Bronchial epithelial cell (primary cell): ENCODE measurements around the gene KCTD10. TPM values are rescaled to one million over a fixed set of nuclear protein-coding genes. Genes with fewer than 3 reads are reported as not detected.

Experiments
- DNase-seq: peaks from one replicate; pipeline ENCODE4 v3.0.0-alpha.2; 2010; ENCODE audit warnings: low read depth
- FAIRE-seq: peaks from 2 replicates; lab custom pipeline; 2011; peaks lifted over from hg19 to GRCh38; lab: Jason Lieb, UNC
- H3K27me3 ChIP-seq: 2 replicates; pipeline ENCODE4 v1.5.1; 2011; ENCODE audit warnings: low read length; ENCODE audit not compliant: control insufficient read depth, insufficient read depth
- H3K36me3 ChIP-seq: 2 replicates; pipeline ENCODE4 v1.5.1; 2011; ENCODE audit warnings: low read length; ENCODE audit not compliant: control insufficient read depth, insufficient read depth
- H3K4me3 ChIP-seq: 2 replicates; pipeline ENCODE4 v1.5.1; 2011; ENCODE audit warnings: mild to moderate bottlenecking, low read depth, low read length, control low read depth
- CTCF ChIP-seq: IDR thresholded peaks from 2 replicates; pipeline ENCODE4 v1.5.1; 2011; ENCODE audit warnings: mild to moderate bottlenecking, moderate library complexity, low read length, control low read depth, inconsistent platforms; ENCODE audit not compliant: insufficient read depth, severe bottlenecking
- total RNA-seq: library from RNA; depleted of rRNA; stranded (reverse); fragments of >200 nt; gene quantifications from 2 replicates; pipeline ENCODE4 v1.2.1, GENCODE V29; 2014

The KCTD10 gene
- total RNA-seq, 1 donor from 2014 or later = 20.8 TPM

DNA sequence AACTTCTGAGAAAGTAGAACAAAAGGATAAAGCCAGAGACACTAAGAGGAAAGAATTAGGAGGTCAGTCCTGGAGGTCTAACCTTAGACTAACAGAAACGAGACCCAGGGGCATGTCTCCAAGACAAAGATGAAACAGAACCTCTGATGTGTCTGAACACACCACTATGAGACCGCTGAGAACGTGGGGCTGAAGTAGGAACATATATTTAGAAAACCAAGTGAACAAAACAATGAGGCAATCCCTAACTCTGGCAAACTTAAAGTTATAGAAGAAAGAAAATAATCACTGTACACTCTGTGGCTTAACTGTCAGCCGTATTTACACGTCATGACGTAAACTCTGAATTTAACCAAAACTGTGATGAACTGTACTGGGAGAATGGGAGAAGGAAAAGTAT is 17.9 kb downstream of the KCTD10 start:
- TF ChIP-seq CTCF = no peak
- no peak for FAIRE-seq
- peaks cover 30% of the 10 kb centered on the region for H3K36me3 ChIP-seq

DNA sequence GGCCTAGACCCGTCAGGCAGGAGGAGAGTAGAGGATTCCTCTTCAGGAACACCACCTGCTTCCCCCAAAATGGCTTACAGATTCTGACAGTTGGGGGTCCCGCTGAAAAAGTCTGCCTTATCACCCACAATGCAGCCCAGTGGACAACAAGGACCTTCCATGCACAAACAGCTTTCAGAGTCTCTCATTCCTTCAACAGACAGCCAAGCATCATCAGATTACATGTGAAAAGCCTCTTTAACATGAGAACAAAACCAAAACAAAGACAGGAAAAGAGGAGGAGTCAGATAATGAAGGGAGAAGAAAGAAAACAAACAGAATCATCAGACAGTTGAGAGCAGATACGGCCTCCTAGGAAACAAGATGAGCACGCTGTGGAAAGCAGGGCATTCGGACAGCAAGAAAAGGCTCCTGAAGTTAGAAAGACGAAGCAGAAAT is 18.3 kb downstream of the KCTD10 start:
- H3K27me3 ChIP-seq = no peaks in the 10 kb centered on the region
- no peak overlapping the region for H3K4me3 ChIP-seq
- no peak for TF ChIP-seq CTCF
- H3K36me3 ChIP-seq = peaks cover 31% of the 10 kb centered on the region
- no peak for DNase-seq
- FAIRE-seq = no peak

More for the DNA sequence above, 17.9 kb downstream of the KCTD10 start:
- DNase-seq = no peak
- H3K4me3 ChIP-seq = no peak overlapping the region
- no peaks in the 10 kb centered on the region for H3K27me3 ChIP-seq

DNA sequence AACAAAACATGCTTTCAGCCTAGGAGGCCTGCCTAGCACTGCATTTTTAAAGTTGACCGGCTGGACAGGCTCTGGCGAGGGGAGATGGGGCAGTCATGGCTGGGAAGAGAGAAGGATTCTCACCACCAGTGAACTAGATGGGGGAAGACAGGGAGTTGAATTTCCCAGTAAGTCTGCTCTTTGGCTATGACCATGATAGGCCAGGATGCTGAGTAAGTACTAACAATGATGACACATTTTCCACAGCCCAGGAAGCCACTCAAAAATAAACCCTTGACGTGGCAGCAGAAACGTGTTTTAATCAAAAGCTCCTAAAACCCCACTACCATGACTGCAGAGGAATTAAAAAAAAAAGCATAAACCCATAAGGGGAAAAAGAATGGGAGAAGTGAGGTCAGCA is 19.0 kb downstream of the KCTD10 start:
- FAIRE-seq (no peak), DNase-seq (no peak)
- Histone ChIP-seq H3K27me3 (no peaks in the 10 kb centered on the region), H3K4me3 (no peak overlapping the region), H3K36me3 (peaks cover 35% of the 10 kb centered on the region)
- no peak for TF ChIP-seq CTCF

- no peak for TF ChIP-seq CTCF
- H3K27me3 ChIP-seq = no peaks in the 10 kb centered on the region
- no peak for DNase-seq
- no peak overlapping the region for H3K4me3 ChIP-seq
- H3K36me3 ChIP-seq = peaks cover 41% of the 10 kb centered on the region
- no peak for FAIRE-seq
Observed at GRCh38 chr12:109455706-109456105, 21.4 kb downstream of the KCTD10 start.

GRCh38 chr12:109452489-109452888 is 24.6 kb downstream of the KCTD10 start:
- Histone ChIP-seq H3K4me3 (no peak overlapping the region), H3K36me3 (peaks cover 34% of the 10 kb centered on the region), H3K27me3 (no peaks in the 10 kb centered on the region)
- DNase-seq (no peak), FAIRE-seq (peak; percentile 62)
- TF ChIP-seq CTCF = no peak

- peaks cover 33% of the 10 kb centered on the region for H3K36me3 ChIP-seq
- no peaks in the 10 kb centered on the region for H3K27me3 ChIP-seq
- no peak overlapping the region for H3K4me3 ChIP-seq
- DNase-seq (no peak), FAIRE-seq (no peak)
- no peak for TF ChIP-seq CTCF
Observed at GRCh38 chr12:109451400-109451799, 25.7 kb downstream of the KCTD10 start.
